ENCODE data around the gene CHRDL2.
A peak's percentile ranks its signal among the peaks of the same experiment; 100 is the strongest.
"Not testable (repeated sequence)": the region's sequence is repeated elsewhere in the genome, so short reads cannot be mapped to it uniquely, and the experiment has no call there.

The CHRDL2 gene, protein sequence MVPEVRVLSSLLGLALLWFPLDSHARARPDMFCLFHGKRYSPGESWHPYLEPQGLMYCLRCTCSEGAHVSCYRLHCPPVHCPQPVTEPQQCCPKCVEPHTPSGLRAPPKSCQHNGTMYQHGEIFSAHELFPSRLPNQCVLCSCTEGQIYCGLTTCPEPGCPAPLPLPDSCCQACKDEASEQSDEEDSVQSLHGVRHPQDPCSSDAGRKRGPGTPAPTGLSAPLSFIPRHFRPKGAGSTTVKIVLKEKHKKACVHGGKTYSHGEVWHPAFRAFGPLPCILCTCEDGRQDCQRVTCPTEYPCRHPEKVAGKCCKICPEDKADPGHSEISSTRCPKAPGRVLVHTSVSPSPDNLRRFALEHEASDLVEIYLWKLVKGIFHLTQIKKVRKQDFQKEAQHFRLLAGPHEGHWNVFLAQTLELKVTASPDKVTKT

DNA sequence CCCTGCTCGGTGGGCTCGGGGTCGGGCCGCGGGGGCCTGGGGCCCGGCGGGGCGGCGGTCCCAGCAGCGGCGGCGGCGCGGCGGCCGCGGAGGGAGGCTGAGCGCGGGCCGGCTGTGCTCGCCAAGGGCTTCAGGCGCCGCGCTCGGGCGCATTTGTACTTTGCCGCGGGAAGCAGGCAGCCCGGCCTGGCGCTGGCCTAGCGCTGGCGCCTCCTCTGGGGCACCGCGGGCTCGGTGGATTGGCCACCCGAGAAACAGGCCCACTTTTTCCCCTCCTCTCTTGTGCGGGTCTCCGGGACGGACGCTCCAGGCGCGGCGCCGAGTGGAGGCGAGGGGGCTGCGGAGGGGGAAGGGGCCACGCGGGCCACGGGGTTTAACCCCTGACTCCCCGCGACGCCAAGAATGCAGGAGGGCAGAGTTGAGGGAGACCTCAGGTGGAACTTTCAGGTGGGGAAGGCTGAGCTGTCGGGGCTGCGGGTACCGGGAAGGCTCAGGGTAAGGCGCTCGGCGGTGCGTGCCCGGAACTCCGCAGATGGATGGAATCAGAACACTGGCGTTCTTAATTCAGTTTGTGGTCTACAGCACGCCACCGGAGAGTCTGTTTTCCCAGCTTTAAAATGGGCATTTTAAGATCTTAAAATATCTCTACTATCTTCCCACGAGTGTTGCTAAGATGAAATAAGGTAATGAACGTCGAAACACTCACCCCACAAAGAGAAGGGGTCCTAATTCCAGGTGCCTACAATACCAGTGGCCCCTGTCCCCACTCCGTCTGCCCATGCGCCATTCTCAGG, at the start of gene CHRDL2:
CHRDL2 (minus strand) TSS at position 126 of the 794 bp plus-strand sequence. CDS start 538 bp downstream, outside the sequence.
- no peak for DNase-seq (ENCODE audit: low read depth in 2 of 3, low spot score in 1 of 3)

DNA sequence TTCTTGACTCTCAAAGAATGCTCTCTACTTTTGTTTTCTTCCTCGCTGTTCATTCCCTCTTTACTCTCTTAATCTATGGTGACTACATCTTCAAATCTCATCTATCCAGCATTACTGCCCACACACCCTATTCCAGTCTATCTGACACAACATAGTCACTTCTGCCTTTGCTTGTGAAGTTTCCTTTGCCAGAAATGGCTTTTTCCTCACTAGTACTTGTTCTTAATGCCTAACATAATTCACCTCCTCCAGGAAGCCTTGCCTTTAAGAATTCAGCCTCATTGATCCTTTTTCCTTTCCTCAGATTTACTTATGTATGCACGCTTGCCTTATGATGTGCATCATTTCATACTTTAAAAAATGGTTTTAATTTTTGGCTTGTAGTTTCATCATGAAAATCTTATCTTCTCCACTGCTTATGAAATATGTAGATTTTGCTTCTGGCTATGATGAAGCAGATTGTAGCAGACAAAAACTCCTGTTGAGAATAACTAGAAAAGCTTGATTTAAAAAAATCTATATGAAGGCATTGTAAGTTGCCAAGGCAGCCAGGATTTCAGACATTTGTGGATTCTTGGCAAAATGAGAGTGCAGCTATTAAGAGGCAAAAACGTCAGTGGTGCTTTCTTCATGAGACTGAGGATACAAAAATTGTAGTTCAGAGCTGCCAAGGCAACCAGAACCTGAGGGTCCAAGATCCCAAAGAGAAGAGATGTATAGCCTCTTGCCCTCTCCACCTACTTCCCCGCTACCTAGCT, 49.2 kb upstream of the CHRDL2 start:
- no peak for DNase-seq (ENCODE audit: low read depth in 2 of 3, low spot score in 1 of 3)

DNA sequence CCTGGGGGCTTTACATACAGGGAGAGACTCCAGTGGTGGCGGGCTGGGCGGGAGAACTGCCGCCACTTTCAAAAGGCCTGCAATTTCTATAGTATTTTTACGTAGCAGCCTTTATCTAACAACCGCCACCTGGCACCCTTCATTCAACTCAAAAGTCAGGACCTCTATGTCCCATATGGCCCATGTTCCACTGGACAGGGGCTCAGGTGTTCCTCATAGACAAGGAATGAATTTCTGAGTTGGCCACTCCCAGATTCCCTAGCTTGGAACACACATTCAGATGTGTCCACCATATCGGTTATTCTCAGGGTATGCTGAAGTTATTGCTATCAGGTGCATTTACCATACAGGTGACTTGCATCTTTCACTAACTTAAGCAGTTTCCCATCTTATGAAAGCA, 47.4 kb upstream of the CHRDL2 start:
- no peak for DNase-seq (ENCODE audit: low read depth in 2 of 3, low spot score in 1 of 3)

DNA sequence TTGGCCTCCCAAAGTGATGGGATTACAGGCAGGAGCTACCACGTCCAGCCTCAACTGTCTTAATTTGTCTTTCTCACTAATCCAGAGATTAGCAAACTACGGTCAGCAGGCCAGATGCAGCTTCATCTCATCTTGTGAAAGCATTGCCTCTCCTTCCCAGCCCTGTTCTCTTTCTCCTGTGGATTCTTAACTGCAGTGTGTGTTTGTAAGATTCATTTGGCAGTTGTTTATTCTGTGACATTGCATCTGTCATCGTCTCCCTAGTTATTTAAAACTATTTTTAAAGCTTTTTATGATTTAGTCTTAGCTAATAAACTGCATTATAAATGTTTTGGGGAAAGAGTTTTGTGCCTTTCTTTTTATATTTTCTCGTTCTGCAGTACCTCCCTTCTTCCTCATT, 46.7 kb upstream of the CHRDL2 start:
- DNase-seq (ENCODE audit: low read depth in 2 of 3, low spot score in 1 of 3), result no peak

DNA sequence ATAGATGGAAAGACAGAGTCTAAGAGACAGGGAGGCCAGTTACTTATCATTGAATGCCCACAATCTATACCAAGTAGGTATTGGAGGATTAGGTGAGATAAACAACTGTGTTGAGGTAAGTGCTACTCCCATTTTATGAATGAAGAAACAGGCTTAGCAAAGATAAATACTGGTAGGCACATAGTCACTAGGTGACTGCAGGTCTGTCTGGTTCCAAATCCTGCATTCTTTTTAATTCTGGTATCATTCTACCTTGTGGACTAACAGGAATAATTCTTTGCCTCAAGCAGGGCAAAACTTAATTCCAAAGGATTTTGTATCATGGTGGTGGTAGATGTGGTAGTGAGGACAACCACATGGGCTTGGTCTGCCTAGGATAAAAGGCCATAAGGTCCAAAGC, 45.8 kb upstream of the CHRDL2 start:
- no peak for DNase-seq (ENCODE audit: low read depth in 2 of 3, low spot score in 1 of 3)

DNA sequence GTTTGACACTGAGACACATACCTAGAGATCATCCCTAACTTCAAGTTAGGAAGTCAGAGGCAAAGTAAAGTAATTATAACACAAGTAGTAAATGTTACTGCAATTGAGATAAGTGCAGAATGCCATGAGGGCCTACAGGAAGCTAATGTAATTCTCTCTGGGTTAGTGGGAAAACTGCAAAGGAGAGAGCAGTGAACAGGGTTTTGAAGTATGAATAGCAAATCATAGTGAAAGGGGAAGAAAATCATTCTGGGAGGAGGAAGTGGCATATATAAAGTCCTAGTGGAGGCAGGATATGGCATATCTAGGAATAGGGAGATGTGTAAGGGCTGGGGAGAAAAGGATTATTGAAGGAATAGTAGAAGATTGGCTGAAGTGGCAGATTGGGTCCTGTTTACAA, 45.3 kb upstream of the CHRDL2 start:
- no peak for DNase-seq (ENCODE audit: low read depth in 2 of 3, low spot score in 1 of 3)

DNA sequence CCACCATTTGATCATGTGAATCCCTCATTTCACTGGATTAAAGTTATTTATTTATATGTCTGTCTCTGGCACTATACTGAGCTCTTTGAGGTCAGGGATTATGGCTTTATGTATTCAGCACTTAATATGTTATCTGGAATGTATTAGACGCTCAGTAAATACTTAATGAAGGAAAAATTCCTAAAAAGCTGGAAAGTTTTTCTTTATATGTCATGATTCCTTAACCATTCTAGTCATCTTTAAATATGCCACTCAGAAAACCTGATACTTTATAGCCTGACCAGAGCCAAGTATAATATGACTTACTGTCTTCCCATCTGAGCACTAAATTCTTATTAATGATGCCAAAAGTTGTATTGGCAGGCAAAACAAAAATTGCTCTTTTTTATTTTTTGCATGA, 44.5 kb upstream of the CHRDL2 start:
- no peak for DNase-seq (ENCODE audit: low read depth in 2 of 3, low spot score in 1 of 3)

DNA sequence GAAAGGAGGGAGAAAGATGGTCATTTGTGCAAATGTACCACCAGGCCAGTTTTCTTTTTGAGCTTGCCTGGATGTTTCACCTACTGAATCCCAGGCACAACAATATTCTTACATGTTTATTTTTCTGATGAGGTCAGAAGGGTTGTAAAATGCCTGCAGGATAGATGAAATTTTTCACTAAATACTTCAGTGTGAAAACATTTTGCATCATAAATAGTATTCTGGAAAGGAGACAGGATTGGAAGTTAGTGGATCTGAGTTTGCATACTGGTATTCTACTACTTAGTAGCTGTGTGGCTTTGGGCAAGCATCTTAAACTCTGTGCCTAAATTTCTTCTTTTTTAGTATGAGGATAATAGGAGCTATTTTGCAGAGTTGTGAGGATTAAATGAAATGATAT, 42.2 kb upstream of the CHRDL2 start:
- DNase-seq (ENCODE audit: low read depth in 2 of 3, low spot score in 1 of 3), result no peak

DNA sequence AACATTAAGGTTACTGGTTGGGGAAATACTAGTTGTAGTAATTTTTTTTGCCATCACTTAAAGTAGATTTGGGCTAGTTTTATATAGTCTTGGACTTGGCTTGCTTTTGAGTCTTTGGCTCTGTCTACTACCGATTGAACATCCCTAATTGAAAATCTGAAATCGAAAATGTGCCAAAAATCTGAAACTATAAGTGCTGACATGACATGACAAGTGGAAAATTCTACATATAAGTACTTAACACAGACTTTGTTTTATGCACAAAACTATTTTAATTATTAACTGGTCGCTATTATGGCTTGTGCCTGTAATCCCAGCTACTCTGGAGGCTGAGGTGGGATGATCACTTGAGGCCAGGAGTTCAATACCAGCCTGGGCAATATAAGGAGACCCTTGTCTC, 39.9 kb upstream of the CHRDL2 start:
- no peak for DNase-seq (ENCODE audit: low read depth in 2 of 3, low spot score in 1 of 3)

DNA sequence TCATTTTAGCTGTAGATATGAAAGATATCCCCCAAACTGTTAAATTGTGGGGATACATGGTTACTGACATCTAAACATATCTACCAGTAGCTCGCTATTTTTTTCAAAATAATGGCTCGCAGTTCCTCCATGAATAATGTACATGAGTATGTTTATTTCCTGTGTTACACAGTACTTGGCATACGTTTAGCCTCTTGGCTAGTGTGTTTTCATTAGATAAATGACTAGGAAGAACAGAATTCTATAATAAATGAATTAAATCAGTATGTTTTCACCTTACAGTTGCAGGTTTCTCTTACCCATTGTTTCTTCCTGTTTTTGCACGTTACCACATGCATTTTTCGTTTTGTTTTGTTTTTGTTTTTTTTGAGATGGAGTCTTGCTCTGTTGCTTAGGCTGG, 39.2 kb upstream of the CHRDL2 start:
- DNase-seq (ENCODE audit: low read depth in 2 of 3, low spot score in 1 of 3), result no peak

DNA sequence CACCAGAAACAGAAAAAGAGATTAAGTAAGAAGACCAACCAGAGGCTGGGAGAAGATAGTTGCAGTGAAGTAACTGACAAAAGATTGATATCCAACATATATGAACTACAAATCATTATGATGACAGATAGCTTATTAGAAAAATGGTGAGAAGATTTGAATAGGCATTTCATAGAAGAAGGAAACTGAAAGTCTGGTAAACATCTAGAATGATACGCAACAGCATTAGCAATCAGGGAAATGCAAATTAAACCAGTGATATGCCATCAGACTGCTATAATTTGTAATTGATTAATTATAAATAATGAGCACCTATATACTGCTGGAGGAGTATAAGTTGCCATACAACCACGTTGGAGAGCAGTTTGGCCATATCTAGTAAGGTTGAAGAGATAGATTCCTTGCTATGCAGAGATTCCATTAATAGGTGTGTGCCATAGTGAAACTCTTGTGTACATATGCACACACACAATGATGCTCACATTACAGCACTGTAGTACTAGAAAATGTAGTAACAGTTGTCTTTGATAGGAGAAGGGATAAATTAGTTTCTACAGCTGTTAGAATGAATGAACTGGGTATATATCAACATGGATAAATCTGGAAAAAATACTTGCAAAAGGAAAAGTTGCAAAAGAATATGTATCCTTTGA, 38.0 kb upstream of the CHRDL2 start:
- no peak for DNase-seq (ENCODE audit: low read depth in 2 of 3, low spot score in 1 of 3)

DNA sequence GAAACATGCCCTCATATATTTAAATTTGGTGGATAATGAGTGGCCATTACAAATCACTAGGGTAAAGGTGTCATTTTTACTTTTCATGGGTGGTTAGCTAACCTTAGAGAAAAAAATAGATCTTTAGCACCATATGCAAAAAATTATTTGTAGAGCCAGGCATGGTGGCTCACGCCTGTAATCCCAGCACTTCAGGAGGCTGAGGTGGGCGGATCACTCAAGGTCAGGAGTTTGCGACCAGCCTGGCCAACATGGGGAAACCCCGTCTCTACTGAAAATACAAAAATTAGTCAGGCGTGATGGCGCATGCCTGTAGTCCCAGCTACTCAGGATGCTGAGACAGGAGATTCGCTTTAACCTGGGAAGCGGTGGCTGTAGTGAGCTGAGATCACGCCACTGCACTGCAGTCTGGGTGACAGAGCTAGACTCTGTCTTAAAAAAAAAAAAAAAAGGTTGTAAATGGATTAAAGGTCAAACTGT, 37.0 kb upstream of the CHRDL2 start:
- peak; percentile 17 to 51 (median 32) for DNase-seq (ENCODE audit: low read depth in 2 of 3, low spot score in 1 of 3)

DNA sequence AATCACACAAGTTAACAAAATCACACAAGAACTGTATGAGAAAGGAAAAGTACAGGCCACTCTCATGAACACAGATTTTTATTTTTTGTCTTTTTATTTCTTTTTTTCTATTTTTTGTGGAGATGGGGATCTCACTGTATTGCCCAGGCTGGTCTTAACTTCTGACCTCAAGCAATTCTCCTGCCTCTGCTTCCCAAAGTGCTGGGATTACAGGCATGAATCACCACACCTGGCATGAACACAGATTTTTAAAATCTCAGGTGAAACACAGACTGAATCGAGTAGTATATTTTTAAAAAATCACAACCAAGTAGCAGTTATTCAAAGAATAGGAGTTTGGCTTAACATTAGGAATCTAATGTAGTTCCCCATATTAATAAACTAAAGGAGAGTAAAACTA, 35.7 kb upstream of the CHRDL2 start:
- DNase-seq (ENCODE audit: low read depth in 2 of 3, low spot score in 1 of 3), result no peak

DNA sequence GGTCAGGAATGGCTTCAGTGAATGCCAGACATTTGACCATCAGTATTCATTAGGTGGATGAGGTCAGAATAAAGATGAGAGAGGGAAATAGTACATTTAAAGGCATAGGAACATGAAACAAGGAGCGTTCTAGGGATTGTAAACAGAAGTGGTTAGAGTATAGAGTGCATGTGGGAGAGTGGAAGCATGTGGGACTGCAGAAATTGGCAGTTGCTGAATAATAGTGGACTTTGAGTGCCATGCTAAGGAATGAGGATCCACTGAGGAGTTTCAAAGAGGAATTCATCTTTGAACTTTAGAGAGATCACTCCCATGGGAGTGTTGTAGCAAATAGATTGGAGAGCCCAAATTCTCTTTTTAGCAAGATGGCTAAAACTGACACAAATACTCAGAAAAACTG, 25.3 kb upstream of the CHRDL2 start:
- DNase-seq (ENCODE audit: low read depth in 2 of 3, low spot score in 1 of 3), result no peak

DNA sequence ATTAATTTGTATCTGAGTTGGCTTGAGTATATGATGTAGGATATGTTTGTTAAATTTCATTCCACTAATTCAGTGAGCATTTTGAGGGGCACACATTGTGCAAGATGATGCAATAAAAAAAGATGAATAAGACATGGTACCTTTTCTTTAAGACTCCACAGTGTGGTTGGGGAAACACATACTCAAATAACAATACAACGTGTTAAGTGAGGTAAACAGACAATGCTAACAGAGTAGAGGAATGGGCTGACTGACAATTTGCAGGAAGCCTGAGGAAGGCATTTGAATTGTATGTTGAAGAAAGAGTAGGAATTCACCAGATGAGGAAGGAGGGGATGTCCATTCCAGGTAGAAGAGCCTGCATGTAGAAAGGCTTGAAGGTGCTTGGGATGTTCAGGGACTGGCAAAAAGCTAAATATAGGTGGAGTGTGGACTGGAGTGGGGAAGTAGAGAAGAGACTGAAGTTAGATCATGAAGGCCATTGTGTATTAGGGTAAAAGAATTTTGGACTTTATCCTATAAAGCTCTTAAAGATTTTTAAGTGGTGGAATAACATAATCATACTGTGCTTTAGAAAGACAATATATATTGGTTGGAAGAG, 24.3 kb upstream of the CHRDL2 start:
- no peak for DNase-seq (ENCODE audit: low read depth in 2 of 3, low spot score in 1 of 3)

DNA sequence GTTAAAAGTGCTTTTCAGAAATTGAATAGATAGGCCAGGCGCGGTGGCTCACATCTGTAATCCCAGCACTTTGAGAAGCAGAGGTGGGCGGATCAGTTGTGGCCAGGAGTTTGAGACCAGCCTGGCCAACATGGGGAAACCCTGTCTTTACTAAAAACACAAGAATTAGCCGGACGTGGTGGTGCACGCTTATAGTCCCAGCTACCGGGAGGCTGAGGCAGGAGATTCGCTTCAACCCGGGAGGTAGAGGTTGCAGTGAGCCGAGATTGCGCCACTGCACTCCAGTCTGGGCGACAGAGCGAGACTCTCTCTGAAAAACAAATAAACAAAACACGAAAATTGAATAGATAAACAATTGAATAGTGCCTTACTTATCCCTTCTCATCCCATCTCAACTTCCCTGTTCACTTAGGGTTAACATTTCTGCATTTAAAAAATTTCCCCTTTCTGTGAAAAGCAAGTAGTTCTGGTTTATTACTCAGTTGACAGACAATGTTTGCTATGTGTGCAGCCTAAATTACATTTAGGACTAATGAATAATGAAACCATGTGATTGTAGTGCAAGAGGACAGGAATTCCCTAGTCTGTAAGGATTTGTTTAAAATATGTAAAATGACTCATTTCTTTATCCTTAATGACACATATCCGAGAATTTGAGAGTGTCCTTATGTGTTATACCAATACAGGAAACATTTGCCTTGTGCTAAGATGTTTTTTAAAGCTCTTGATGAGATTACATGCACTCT, 23.5 kb upstream of the CHRDL2 start:
- DNase-seq (ENCODE audit: low read depth in 2 of 3, low spot score in 1 of 3), result no peak

DNA sequence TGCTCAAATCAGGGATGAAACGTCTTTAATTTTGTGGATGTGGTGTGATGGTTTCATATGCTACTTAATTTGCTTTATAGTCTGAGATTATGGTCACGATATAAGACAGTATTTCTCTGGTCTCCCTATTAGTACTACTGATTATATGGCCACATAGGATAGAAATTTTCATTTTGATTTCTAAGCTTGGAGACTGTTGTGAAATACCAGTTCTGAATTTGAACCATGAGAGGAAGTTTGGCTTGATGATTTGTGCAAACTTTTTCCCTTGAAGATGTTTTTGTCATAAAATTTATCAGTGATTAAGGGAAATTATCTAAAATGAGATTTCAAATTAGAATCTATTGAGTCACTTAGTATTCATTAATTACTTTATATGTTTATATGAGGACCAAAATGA, 20.1 kb upstream of the CHRDL2 start:
- no peak for DNase-seq (ENCODE audit: low read depth in 2 of 3, low spot score in 1 of 3)

DNA sequence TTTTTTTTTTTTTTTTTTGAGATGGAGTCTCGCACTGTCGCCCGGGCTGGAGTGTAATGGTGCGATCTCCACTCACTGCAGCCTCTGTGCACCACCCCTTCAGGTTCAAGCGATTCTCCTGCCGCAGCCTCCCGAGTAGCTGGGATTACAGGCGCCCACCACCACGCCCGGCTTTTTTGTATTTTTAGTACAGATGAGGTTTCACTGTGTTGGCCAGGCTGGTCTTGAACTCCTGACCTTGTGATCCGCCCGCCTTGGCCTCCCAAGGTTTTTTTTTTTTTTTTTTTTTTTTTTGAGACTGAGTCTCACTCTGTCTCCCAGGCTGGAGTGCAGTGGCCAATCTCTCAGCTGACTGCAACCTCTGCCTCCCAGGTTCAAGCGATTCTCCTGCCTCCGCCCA, 19.4 kb upstream of the CHRDL2 start:
- DNase-seq (ENCODE audit: low read depth in 2 of 3, low spot score in 1 of 3), result not testable (repeated sequence)

DNA sequence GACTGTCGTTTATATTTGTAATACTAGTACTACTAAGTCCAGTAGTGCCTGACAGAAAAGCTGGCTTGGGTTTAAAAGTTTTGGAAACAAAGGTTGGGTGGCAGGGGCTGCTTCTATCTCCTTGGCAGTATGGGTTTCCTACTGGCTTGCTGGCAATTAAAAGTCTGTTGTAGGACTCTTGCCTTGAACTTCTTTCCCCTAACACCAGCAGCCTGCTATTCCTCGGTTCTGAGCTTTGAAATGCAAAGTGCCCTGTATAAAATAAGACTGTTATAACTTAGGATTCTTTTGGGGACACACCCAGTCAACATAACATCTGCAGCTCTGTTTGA, 18.7 kb upstream of the CHRDL2 start:
- no peak for DNase-seq (ENCODE audit: low read depth in 2 of 3, low spot score in 1 of 3)
